Measurements from ENCODE around the gene FYB2. TPM values are rescaled to one million over a fixed set of nuclear protein-coding genes. Genes with fewer than 3 reads are reported as not detected.

The FYB2 gene
- total RNA-seq, 4 donors from 2014 or later = 0.26 to 8.6 (median 4.7) TPM

GRCh38 chr1:56830052-56830451 lies 10.8 kb upstream of the FYB2 start:
- H3K9me3 ChIP-seq = no peaks in the 10 kb centered on the region
- no peaks in the 10 kb centered on the region for H3K36me3 ChIP-seq
- no peak for DNase-seq
- no peak overlapping the region for H3K27ac ChIP-seq
- no peak overlapping the region for H3K4me3 ChIP-seq
- no peaks in the 10 kb centered on the region for H3K27me3 ChIP-seq
- H3K4me1 ChIP-seq = no peaks in the 10 kb centered on the region
- intact Hi-C loops (cut with DNase I; ENCODE audit: low total_unique reads) = no loop called here
- TF ChIP-seq POLR2A (IDR thresholded peaks at IDR 0.05) = no peak
- no peak for TF ChIP-seq CTCF (IDR thresholded peaks at IDR 0.05)

- TF ChIP-seq POLR2A (IDR thresholded peaks at IDR 0.05) (no peak), CTCF (IDR thresholded peaks at IDR 0.05) (no peak)
- no peak overlapping the region for H3K27ac ChIP-seq
- no peaks in the 10 kb centered on the region for H3K9me3 ChIP-seq
- no peaks in the 10 kb centered on the region for H3K36me3 ChIP-seq
- intact Hi-C loops (cut with DNase I; ENCODE audit: low total_unique reads) = no loop called here
- no peak overlapping the region for H3K4me3 ChIP-seq
- DNase-seq = no peak
- no peaks in the 10 kb centered on the region for H3K4me1 ChIP-seq
- H3K27me3 ChIP-seq = no peaks in the 10 kb centered on the region
These were observed 8.5 kb upstream of the FYB2 start for GRCh38 chr1:56827711-56828110.

GRCh38 chr1:56825436-56825835 lies 6.2 kb upstream of the FYB2 start:
- Histone ChIP-seq H3K4me3 (no peak overlapping the region), H3K9me3 (no peaks in the 10 kb centered on the region), H3K27me3 (no peaks in the 10 kb centered on the region), H3K36me3 (no peaks in the 10 kb centered on the region), H3K4me1 (no peaks in the 10 kb centered on the region), H3K27ac (no peak overlapping the region)
- TF ChIP-seq CTCF (IDR thresholded peaks at IDR 0.05) (no peak), POLR2A (IDR thresholded peaks at IDR 0.05) (no peak)
- intact Hi-C loops (cut with DNase I; ENCODE audit: low total_unique reads) = no loop called here
- no peak for DNase-seq

- Histone ChIP-seq H3K36me3 (no peaks in the 10 kb centered on the region), H3K9me3 (no peaks in the 10 kb centered on the region), H3K27me3 (no peaks in the 10 kb centered on the region), H3K4me1 (no peaks in the 10 kb centered on the region), H3K27ac (no peak overlapping the region), H3K4me3 (no peak overlapping the region)
- intact Hi-C loops (cut with DNase I; ENCODE audit: low total_unique reads) = no loop called here
- no peak for TF ChIP-seq POLR2A (IDR thresholded peaks at IDR 0.05)
- TF ChIP-seq CTCF (IDR thresholded peaks at IDR 0.05) = no peak
- DNase-seq = no peak
These were observed 5.7 kb upstream of the FYB2 start for GRCh38 chr1:56824938-56825337.

GRCh38 chr1:56824271-56824670 lies 5.1 kb upstream of the FYB2 start:
- TF ChIP-seq POLR2A (IDR thresholded peaks at IDR 0.05) (no peak), CTCF (IDR thresholded peaks at IDR 0.05) (no peak)
- Histone ChIP-seq H3K27ac (no peak overlapping the region), H3K9me3 (no peaks in the 10 kb centered on the region), H3K36me3 (no peaks in the 10 kb centered on the region), H3K27me3 (no peaks in the 10 kb centered on the region), H3K4me3 (no peak overlapping the region), H3K4me1 (no peaks in the 10 kb centered on the region)
- intact Hi-C loops (cut with DNase I; ENCODE audit: low total_unique reads) = no loop called here
- DNase-seq = no peak
